Large intestine (tissue), 3 donors: ENCODE measurements around the gene FASTKD1. TPM values are rescaled to one million over a fixed set of nuclear protein-coding genes. Genes with fewer than 3 reads are reported as not detected.
"Not testable (repeated sequence)": the region's sequence is repeated elsewhere in the genome, so short reads cannot be mapped to it uniquely, and the experiment has no call there.

Experiments used
- DNase-seq, 2 donors: peaks; one replicate each; pipeline versions ENCODE4 v3.0.0 to v3.0.0-alpha.2; 2013
- H3K27ac ChIP-seq: one replicate; pipeline ENCODE4 v1.5.1; 2013; ENCODE audit warnings: low read length
- H3K27me3 ChIP-seq: 2 replicates; pipeline ENCODE4 v1.6.1; 2013; ENCODE audit warnings: low read length; ENCODE audit not compliant: control insufficient read depth, insufficient read depth
- H3K36me3 ChIP-seq: 2 replicates; pipeline ENCODE4 v1.6.1; 2013; ENCODE audit warnings: low read length; ENCODE audit not compliant: control insufficient read depth, insufficient read depth
- H3K4me1 ChIP-seq: one replicate; pipeline ENCODE4 v1.6.1; 2013; ENCODE audit warnings: low read length; ENCODE audit not compliant: control insufficient read depth, insufficient read depth
- H3K4me3 ChIP-seq: one replicate; pipeline ENCODE4 v1.5.1; 2013; ENCODE audit warnings: low read length
- H3K9me3 ChIP-seq: one replicate; pipeline ENCODE4 v1.6.1; 2013; ENCODE audit warnings: mild to moderate bottlenecking, low read depth, low read length, moderate library complexity; ENCODE audit not compliant: control insufficient read depth
- WGBS: methylation state at CpG from one replicate; pipeline ENCODE4 v1.1.5; 2013; ENCODE audit warnings: low lambda C conversion rate; ENCODE audit not compliant: insufficient coverage; 5-methylcytosine and 5-hydroxymethylcytosine counted together
- polyA plus RNA-seq: library from polyadenylated mRNA; unstranded; fragments of 120-200 nt; gene quantifications from one replicate; pipeline ENCODE4 v1.2.1, GENCODE V29; 2013

Gene FASTKD1
- polyA plus RNA-seq, 1 donor: 33.9 TPM

GRCh38 chr2:169596546-169596945, 22.9 kb upstream of the FASTKD1 start:
- not testable (repeated sequence) for H3K4me1 ChIP-seq, H3K27me3 ChIP-seq, H3K27ac ChIP-seq, DNase-seq, H3K36me3 ChIP-seq, H3K9me3 ChIP-seq, H3K4me3 ChIP-seq
- WGBS: no CpG with 5 or more reads among the region's 7 CpGs

- 60% methylated on average over 1 of the region's 8 CpGs for WGBS
- Histone ChIP-seq H3K4me3 (no peak overlapping the region), H3K9me3 (no peaks in the 10 kb centered on the region), H3K27ac (no peak overlapping the region), H3K4me1 (peaks cover 5% of the 10 kb centered on the region), H3K36me3 (peaks cover 2% of the 10 kb centered on the region), H3K27me3 (no peaks in the 10 kb centered on the region)
- DNase-seq: no peak
Measured at GRCh38 chr2:169590804-169591203, 17.1 kb upstream of the FASTKD1 start.

GRCh38 chr2:169585673-169586072, 12.0 kb upstream of the FASTKD1 start:
- H3K4me1 ChIP-seq: peaks cover 5% of the 10 kb centered on the region
- peak overlapping the region; percentile 93 for H3K27ac ChIP-seq
- peak overlapping the region; percentile 90 for H3K4me3 ChIP-seq
- no peak for DNase-seq
- H3K27me3 ChIP-seq: no peaks in the 10 kb centered on the region
- peaks cover 3% of the 10 kb centered on the region for H3K9me3 ChIP-seq
- 19% methylated on average over 3 of the region's 7 CpGs for WGBS
- no peaks in the 10 kb centered on the region for H3K36me3 ChIP-seq

GRCh38 chr2:169584005-169584877, 10.6 kb upstream of the FASTKD1 start, which contains the start of gene PPIG:
Gene PPIG (plus strand): TSS chr2:169584351. CDS start chr2:169604042, 19,691 bp downstream.
- Histone ChIP-seq H3K4me3 (peak within 1 kb of the TSS; percentile 90), H3K9me3 (peaks cover 3% of the 10 kb centered on the region), H3K36me3 (no peaks in the 10 kb centered on the region), H3K27ac (peak within 1 kb of the TSS; percentile 93), H3K27me3 (no peaks in the 10 kb centered on the region), H3K4me1 (peaks cover 5% of the 10 kb centered on the region)
- peak; percentile 93 to 96 for DNase-seq
- no CpG with 5 or more reads among the region's 49 CpGs for WGBS

GRCh38 chr2:169583518-169583917, 9.9 kb upstream of the FASTKD1 start:
- Histone ChIP-seq H3K36me3 (no peaks in the 10 kb centered on the region), H3K4me1 (peaks cover 5% of the 10 kb centered on the region), H3K9me3 (peaks cover 3% of the 10 kb centered on the region), H3K27ac (peak overlapping the region; percentile 93), H3K27me3 (no peaks in the 10 kb centered on the region), H3K4me3 (no peak overlapping the region)
- no CpG with 5 or more reads among the region's 5 CpGs for whole genome bisulfite sequencing
- DNase-seq: no peak

GRCh38 chr2:169582552-169583266, 9.0 kb upstream of the FASTKD1 start:
- DNase-seq, H3K4me3 ChIP-seq, H3K27me3 ChIP-seq, H3K27ac ChIP-seq, H3K9me3 ChIP-seq, H3K4me1 ChIP-seq, H3K36me3 ChIP-seq: not testable (repeated sequence)
- WGBS: 100% methylated on average over 1 of the region's 10 CpGs

GRCh38 chr2:169579044-169579443, 5.4 kb upstream of the FASTKD1 start:
- WGBS: 62% methylated on average over 2 of the region's 6 CpGs
- no peak for DNase-seq
- no peak overlapping the region for H3K4me3 ChIP-seq
- no peaks in the 10 kb centered on the region for H3K4me1 ChIP-seq
- no peak overlapping the region for H3K27ac ChIP-seq
- peaks cover 6% of the 10 kb centered on the region for H3K9me3 ChIP-seq
- H3K27me3 ChIP-seq: no peaks in the 10 kb centered on the region
- H3K36me3 ChIP-seq: no peaks in the 10 kb centered on the region

GRCh38 chr2:169575264-169575663, 1.6 kb upstream of the FASTKD1 start:
- not testable (repeated sequence) for H3K4me3 ChIP-seq, DNase-seq
- no CpG with 5 or more reads among the region's 36 CpGs for WGBS

GRCh38 chr2:169574539-169574938, 874 bp upstream of the FASTKD1 start:
- not testable (repeated sequence) for H3K27ac ChIP-seq, DNase-seq, H3K9me3 ChIP-seq, H3K27me3 ChIP-seq, H3K36me3 ChIP-seq, H3K4me1 ChIP-seq, H3K4me3 ChIP-seq
- WGBS: no CpG with 5 or more reads among the region's 5 CpGs

More at GRCh38 chr2:169575264-169575663, 1.6 kb upstream of the FASTKD1 start:
- not testable (repeated sequence) for H3K27ac ChIP-seq, H3K27me3 ChIP-seq, H3K36me3 ChIP-seq, H3K9me3 ChIP-seq, H3K4me1 ChIP-seq

GRCh38 chr2:169573974-169574299, 272 bp upstream of the FASTKD1 start:
- H3K27me3 ChIP-seq: no peaks in the 10 kb centered on the region
- H3K36me3 ChIP-seq: peaks cover under 1% of the 10 kb centered on the region
- no peak overlapping the region for H3K27ac ChIP-seq
- H3K9me3 ChIP-seq: peaks cover 3% of the 10 kb centered on the region
- H3K4me1 ChIP-seq: no peaks in the 10 kb centered on the region
- peak overlapping the region; percentile 81 for H3K4me3 ChIP-seq
- no peak for DNase-seq
- 37% methylated on average over 6 of the region's 6 CpGs for WGBS
